MCF 10A (cell line): ENCODE results near the gene HERPUD1. TPM values are rescaled to one million over a fixed set of nuclear protein-coding genes. Genes with fewer than 3 reads are reported as not detected.

Source experiments
- BruUV-seq: library from RNA; stranded (reverse); fragments of 400-500 nt; replicated peaks from 2 replicates; lab custom pipeline; 2021; lab: Mats Ljungman, UMichigan
- CTCF ChIA-PET: fragments of 300-600 bp; sonication (Branson Sonifier 250); formaldehyde crosslinking; extraction: SDS; loops from one replicate; lab custom pipeline; 2021; ENCODE audit warnings: antibody characterized with exemption, inconsistent platforms; lab: Yijun Ruan, JAX
- POLR2A ChIA-PET: fragments of 300-600, 350-650 bp; sonication (Branson Sonifier 250); formaldehyde crosslinking; extraction: SDS; loops from one replicate; lab custom pipeline; 2020; ENCODE audit warnings: antibody characterized with exemption, inconsistent platforms; lab: Yijun Ruan, JAX
- DNase-seq: peaks from one replicate; pipeline ENCODE4 v3.0.0-alpha.2; 2018; ENCODE audit not compliant: unreplicated experiment
- H3K27ac Mint-ChIP-seq: one replicate; pipeline ENCODE4 v1.8.0; 2022; ENCODE audit warnings: mild to moderate bottlenecking, low read depth, mixed read lengths; ENCODE audit not compliant: unreplicated experiment
- H3K27me3 Mint-ChIP-seq: one replicate; pipeline ENCODE4 v1.8.0; 2022; ENCODE audit warnings: mixed read lengths; ENCODE audit not compliant: insufficient read depth, unreplicated experiment
- H3K36me3 Mint-ChIP-seq: one replicate; pipeline ENCODE4 v1.8.0; 2022; ENCODE audit warnings: mild to moderate bottlenecking, moderate library complexity, mixed read lengths; ENCODE audit not compliant: insufficient read depth, unreplicated experiment
- H3K4me1 Mint-ChIP-seq: one replicate; pipeline ENCODE4 v1.8.0; 2022; ENCODE audit warnings: mixed read lengths; ENCODE audit not compliant: insufficient read depth, unreplicated experiment
- H3K4me3 Mint-ChIP-seq: one replicate; pipeline ENCODE4 v1.8.0; 2022; ENCODE audit warnings: mild to moderate bottlenecking, moderate library complexity, mixed read lengths; ENCODE audit not compliant: unreplicated experiment
- H3K9me3 Mint-ChIP-seq: one replicate; pipeline ENCODE4 v1.8.0; 2022; ENCODE audit warnings: mixed read lengths; ENCODE audit not compliant: unreplicated experiment
- intact Hi-C: fragments of 100-400 bp; cut with micrococcal nuclease; formaldehyde crosslinking; loops from 2 replicates; pipeline ENCODE4 v1.14.1; 2022
- total RNA-seq: library from RNA; stranded (reverse); gene quantifications from 2 replicates; pipeline ENCODE4 v1.2.3, GENCODE V29; 2022
- TF ChIP-seq, protein P1 (sequence below): fragments of 200-600 bp; IDR thresholded peaks from one replicate; pipeline ENCODE4 v1.8.0; 2022; ENCODE audit warnings: antibody characterized with exemption, mild to moderate bottlenecking; ENCODE audit not compliant: unreplicated experiment

Gene HERPUD1
- total RNA-seq, 1 experiment from 2014 or later: 201 TPM

DNA sequence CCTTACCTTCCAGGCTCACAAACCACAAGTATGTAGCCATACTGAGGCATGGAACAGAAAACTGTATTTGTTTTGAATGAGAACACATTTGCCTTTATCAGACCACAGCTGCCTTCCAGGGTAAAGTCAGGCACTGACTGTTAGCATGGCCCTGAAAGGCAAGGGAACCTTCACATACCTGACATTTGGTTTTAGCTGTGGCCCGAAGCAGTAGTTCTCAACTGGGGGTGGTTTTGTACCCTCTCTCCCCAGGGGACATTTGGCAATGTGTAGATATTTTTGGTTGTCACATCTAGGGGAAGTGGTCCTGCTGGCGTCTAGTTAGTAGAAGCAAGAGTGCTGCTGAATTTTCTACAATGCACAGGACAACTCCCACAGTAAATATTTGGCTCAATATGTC is 9.2 kb downstream of the HERPUD1 start:
- no peak overlapping the region for H3K27ac Mint-ChIP-seq
- no peaks in the 10 kb centered on the region for H3K4me1 Mint-ChIP-seq
- no peak for DNase-seq
- TF ChIP-seq, protein P1, sequence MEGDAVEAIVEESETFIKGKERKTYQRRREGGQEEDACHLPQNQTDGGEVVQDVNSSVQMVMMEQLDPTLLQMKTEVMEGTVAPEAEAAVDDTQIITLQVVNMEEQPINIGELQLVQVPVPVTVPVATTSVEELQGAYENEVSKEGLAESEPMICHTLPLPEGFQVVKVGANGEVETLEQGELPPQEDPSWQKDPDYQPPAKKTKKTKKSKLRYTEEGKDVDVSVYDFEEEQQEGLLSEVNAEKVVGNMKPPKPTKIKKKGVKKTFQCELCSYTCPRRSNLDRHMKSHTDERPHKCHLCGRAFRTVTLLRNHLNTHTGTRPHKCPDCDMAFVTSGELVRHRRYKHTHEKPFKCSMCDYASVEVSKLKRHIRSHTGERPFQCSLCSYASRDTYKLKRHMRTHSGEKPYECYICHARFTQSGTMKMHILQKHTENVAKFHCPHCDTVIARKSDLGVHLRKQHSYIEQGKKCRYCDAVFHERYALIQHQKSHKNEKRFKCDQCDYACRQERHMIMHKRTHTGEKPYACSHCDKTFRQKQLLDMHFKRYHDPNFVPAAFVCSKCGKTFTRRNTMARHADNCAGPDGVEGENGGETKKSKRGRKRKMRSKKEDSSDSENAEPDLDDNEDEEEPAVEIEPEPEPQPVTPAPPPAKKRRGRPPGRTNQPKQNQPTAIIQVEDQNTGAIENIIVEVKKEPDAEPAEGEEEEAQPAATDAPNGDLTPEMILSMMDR: no peak
- ChIA-PET CTCF (no interaction called here), POLR2A (no interaction called here)
- intact Hi-C loops: no loop called here
- no peaks in the 10 kb centered on the region for H3K27me3 Mint-ChIP-seq
- H3K4me3 Mint-ChIP-seq: no peak overlapping the region
- peaks cover 95% of the 10 kb centered on the region for H3K36me3 Mint-ChIP-seq
- no TSS peak for BruUV-seq
- no peaks in the 10 kb centered on the region for H3K9me3 Mint-ChIP-seq

DNA sequence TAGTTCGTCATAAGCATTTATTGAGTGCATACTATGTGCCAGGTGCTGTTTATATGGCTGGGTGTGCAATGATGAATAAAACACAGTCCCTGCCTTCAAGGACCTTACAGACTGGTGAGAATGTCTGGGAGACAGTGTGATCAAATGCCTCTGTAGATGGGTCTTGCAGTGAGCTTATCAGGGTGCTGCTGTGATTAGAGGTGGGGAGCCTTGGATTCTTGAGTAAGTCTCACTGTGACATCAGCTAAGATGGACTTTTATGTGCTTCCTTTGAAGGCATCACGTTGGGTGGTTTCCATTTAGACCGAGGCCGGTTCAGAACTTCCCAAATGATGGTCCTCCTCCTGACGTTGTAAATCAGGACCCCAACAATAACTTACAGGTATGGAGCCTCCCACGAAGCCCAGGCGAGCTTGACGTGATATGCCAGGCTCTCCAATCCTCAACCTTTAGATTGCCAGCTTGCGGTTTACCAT is 10.0 kb downstream of the HERPUD1 start:
- ChIA-PET CTCF (interaction anchor here (0.6 kb wide), 1 partner anchor 18 kb away, joined by 6 read pairs; no protein-coding TSS in a partner anchor), POLR2A (interaction anchor here (0.9 to 1.1 kb wide), 2 partner anchors 8 to 10 kb away, joined by 3 to 7 read pairs; partner anchors contain the start of gene HERPUD1)
- no peak overlapping the region for H3K4me3 Mint-ChIP-seq
- no peak for DNase-seq
- H3K36me3 Mint-ChIP-seq: peaks cover 92% of the 10 kb centered on the region
- TF ChIP-seq, protein P1: no peak
- no peak overlapping the region for H3K27ac Mint-ChIP-seq
- H3K4me1 Mint-ChIP-seq: no peaks in the 10 kb centered on the region
- BruUV-seq: no TSS peak
- intact Hi-C loops: no loop called here
- H3K9me3 Mint-ChIP-seq: no peaks in the 10 kb centered on the region
- H3K27me3 Mint-ChIP-seq: no peaks in the 10 kb centered on the region

DNA sequence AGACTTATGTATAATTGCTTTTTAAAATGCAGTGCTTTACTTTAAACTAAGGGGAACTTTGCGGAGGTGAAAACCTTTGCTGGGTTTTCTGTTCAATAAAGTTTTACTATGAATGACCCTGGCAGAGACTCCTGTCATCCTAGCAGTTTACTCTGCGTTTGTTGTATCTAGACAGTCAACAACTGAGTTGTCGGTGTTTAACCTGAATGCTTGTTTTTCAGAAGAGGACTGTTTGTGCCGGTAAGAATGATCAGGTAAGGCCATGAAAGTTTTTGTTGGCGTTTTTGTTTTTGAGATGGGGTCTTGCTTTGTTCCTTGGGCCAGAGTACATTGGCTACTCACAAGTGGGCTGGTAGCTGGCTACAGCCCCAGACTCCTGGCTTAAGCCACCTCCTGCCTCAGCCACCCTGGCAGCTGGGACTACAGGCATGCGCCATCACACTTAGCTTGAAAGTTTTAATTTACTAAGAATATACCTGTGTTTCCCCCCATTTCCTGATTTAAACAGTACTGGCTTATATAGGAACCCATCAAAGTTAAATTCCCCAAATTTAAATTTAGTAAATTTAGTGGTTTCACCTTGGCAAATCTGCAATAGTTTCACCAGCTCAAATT is 11.9 kb downstream of the HERPUD1 start:
- intact Hi-C loops: no loop called here
- no peaks in the 10 kb centered on the region for H3K4me1 Mint-ChIP-seq
- no peak for DNase-seq
- H3K9me3 Mint-ChIP-seq: no peaks in the 10 kb centered on the region
- POLR2A ChIA-PET: interaction anchor here (0.6 to 0.7 kb wide), 3 partner anchors 11 to 42 kb away, joined by 3 read pairs; no protein-coding TSS in a partner anchor
- H3K27me3 Mint-ChIP-seq: no peaks in the 10 kb centered on the region
- no peak overlapping the region for H3K27ac Mint-ChIP-seq
- BruUV-seq: no TSS peak
- no peak overlapping the region for H3K4me3 Mint-ChIP-seq
- TF ChIP-seq, protein P1: no peak
- CTCF ChIA-PET: interaction anchor here (0.6 to 0.9 kb wide), 2 partner anchors 11 to 927 kb away, joined by 3 read pairs; no protein-coding TSS in a partner anchor
- H3K36me3 Mint-ChIP-seq: peaks cover 77% of the 10 kb centered on the region

DNA sequence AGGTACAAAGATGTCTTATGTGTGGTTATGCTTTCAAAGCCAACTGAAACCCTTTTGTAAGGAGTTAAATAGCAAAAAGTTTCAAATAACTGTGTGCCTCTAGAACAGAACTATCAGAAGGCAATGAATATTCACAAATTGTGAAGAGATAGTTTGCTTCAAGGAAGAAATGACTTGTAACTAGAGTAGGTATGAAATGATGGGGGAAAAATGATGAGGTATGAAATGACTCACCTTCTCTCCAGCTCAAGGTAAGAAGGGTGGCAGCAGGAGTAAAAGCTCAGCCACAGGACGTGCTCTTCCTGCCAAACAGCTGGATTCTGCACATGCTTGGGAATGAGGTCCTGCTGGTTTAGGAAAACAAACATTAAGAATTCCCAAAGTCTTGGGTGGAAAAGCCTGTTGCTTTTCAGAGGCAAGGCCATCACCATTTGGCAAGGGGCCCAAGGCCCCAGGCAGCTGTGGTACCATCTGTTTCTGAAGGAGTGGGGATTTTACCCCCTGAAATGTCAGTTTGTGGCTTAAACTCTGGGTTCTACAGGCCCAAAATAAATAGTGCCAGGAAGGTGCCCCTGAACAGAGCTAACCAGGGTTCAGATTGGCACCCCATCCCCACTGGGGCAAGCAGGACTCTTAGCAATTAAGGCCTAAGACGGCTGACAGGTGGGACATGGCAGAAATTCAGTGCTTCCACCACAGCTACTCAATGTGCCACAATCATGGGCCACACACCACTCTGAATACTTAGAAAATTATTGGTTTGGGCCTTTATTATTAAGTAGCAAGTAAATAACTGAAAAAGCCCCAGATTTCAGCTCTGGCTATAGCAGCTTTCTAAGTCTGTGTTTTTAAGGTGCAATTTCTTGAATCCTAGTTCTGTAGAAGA is 13.3 kb downstream of the HERPUD1 start:
- intact Hi-C loops: no loop called here
- ChIA-PET CTCF (interaction anchor here (0.9 kb wide), 1 partner anchor 12 kb away, joined by 3 read pairs; no protein-coding TSS in a partner anchor), POLR2A (interaction anchor here (0.7 to 3.4 kb wide), 5 partner anchors 9 to 153 kb away, joined by 4 to 31 read pairs (median 4); partner anchors contain the start of gene HERPUD1)
- Mint-ChIP-seq H3K36me3 (peaks cover 63% of the 10 kb centered on the region), H3K4me1 (no peaks in the 10 kb centered on the region), H3K27me3 (no peaks in the 10 kb centered on the region), H3K9me3 (no peaks in the 10 kb centered on the region), H3K27ac (no peak overlapping the region), H3K4me3 (no peak overlapping the region)
- no TSS peak for BruUV-seq
- no peak for DNase-seq
- TF ChIP-seq, protein P1: no peak
